AG04450 (cell line): ENCODE measurements around the gene DCLRE1C. TPM values are rescaled to one million over a fixed set of nuclear protein-coding genes. Genes with fewer than 3 reads are reported as not detected.
A peak's percentile ranks its signal among the peaks of the same experiment; 100 is the strongest.
"Not testable (repeated sequence)": the region's sequence is repeated elsewhere in the genome, so short reads cannot be mapped to it uniquely, and the experiment has no call there.

Source experiments
- CTCF ChIA-PET: fragments of 300-600, 350-600 bp; formaldehyde crosslinking; extraction: SDS; loops from one replicate; lab custom pipeline; 2022; ENCODE audit warnings: antibody characterized with exemption, inconsistent platforms; lab: Charles Lee
- POLR2A ChIA-PET: fragments of 350-600 bp; formaldehyde crosslinking; extraction: SDS; loops from one replicate; lab custom pipeline; 2021; ENCODE audit warnings: antibody characterized with exemption, inconsistent platforms; lab: Yijun Ruan, JAX
- DNase-seq: peaks from one replicate; pipeline ENCODE4 v3.0.0-alpha.2; 2011; ENCODE audit warnings: low read depth, low spot score
- H3K27ac ChIP-seq: one replicate; pipeline ENCODE4 v1.5.1; 2012; ENCODE audit warnings: low read depth, low read length, control low read depth
- H3K27me3 ChIP-seq: one replicate; pipeline ENCODE4 v1.6.0; 2012; ENCODE audit warnings: low read length; ENCODE audit not compliant: control insufficient read depth, insufficient read depth
- H3K4me3 ChIP-seq: 2 replicates; pipeline ENCODE4 v1.5.1; 2011; ENCODE audit warnings: mild to moderate bottlenecking, low read depth, low read length, control low read depth
- H3K9me3 ChIP-seq: 2 replicates; pipeline ENCODE4 v1.5.1; 2012; ENCODE audit warnings: low read length; ENCODE audit not compliant: control insufficient read depth, insufficient read depth
- CTCF ChIP-seq: IDR thresholded peaks from 2 replicates; pipeline ENCODE4 v1.5.1; 2011; ENCODE audit warnings: low read depth, low read length, control low read depth, inconsistent platforms
- polyA plus RNA-seq: library from polyadenylated mRNA; depleted of rRNA; stranded (reverse); fragments of >200 nt; gene quantifications from 2 replicates; pipeline ENCODE4 v1.2.3, GENCODE V29; 2011

Gene DCLRE1C
- polyA plus RNA-seq, 1 experiment = 6.4 TPM

- POLR2A ChIA-PET = interaction anchor here (0.7 to 1.3 kb wide), 4 partner anchors 75 to 146 kb away, joined by 3 to 4 read pairs (median 4); partner anchors contain the start of genes CDNF, HSPA14, MSANTD7 and SUV39H2
These were observed 959 bp downstream of the DCLRE1C start for GRCh38 chr10:14952851-14953423.

GRCh38 chr10:14949291-14949690 lies 4.6 kb downstream of the DCLRE1C start:
- POLR2A ChIA-PET = no interaction called here

More at GRCh38 chr10:14952851-14953423, 959 bp downstream of the DCLRE1C start:
- CTCF ChIA-PET = interaction anchor here (0.6 to 2.8 kb wide), 7 partner anchors 10 to 418 kb away, joined by 3 to 28 read pairs (median 3); partner anchors contain the start of genes FAM171A1 and NMT2
- no peak for DNase-seq
- Histone ChIP-seq H3K27ac (peak overlapping the region; percentile 93), H3K9me3 (no peaks in the 10 kb centered on the region; the same call in 1 of the 2 replicates), H3K27me3 (no peaks in the 10 kb centered on the region), H3K4me3 (peak overlapping the region; percentile 87)
- TF ChIP-seq CTCF = peak; percentile 35; the same call in 1 of the 2 replicates

GRCh38 chr10:14947268-14947667 lies 6.6 kb downstream of the DCLRE1C start:
- CTCF ChIA-PET = interaction anchor here (0.5 kb wide), 1 partner anchor 139 kb away, joined by 4 read pairs; no protein-coding TSS in a partner anchor
- DNase-seq = no peak
- TF ChIP-seq CTCF = no peak
- Histone ChIP-seq H3K27me3 (no peaks in the 10 kb centered on the region), H3K9me3 (no peaks in the 10 kb centered on the region), H3K4me3 (no peak overlapping the region), H3K27ac (no peak overlapping the region)
- POLR2A ChIA-PET = no interaction called here

More at GRCh38 chr10:14949291-14949690, 4.6 kb downstream of the DCLRE1C start:
- H3K27me3 ChIP-seq = no peaks in the 10 kb centered on the region
- CTCF ChIA-PET = no interaction called here
- no peak overlapping the region for H3K27ac ChIP-seq
- H3K9me3 ChIP-seq = no peaks in the 10 kb centered on the region; the same call in 1 of the 2 replicates
- H3K4me3 ChIP-seq = no peak overlapping the region
- TF ChIP-seq CTCF = no peak
- DNase-seq = no peak

GRCh38 chr10:14945108-14945507 lies 8.8 kb downstream of the DCLRE1C start:
- ChIA-PET CTCF (no interaction called here), POLR2A (no interaction called here)
- TF ChIP-seq CTCF = no peak
- H3K9me3 ChIP-seq = no peaks in the 10 kb centered on the region
- no peak overlapping the region for H3K4me3 ChIP-seq
- DNase-seq = no peak
- H3K27me3 ChIP-seq = no peaks in the 10 kb centered on the region
- no peak overlapping the region for H3K27ac ChIP-seq

- DNase-seq, H3K9me3 ChIP-seq, H3K27ac ChIP-seq, POLR2A ChIA-PET, H3K4me3 ChIP-seq, H3K27me3 ChIP-seq: not testable (repeated sequence)
- CTCF ChIA-PET = interaction anchor here (0.6 kb wide), 1 partner anchor 10 kb away, joined by 3 read pairs; no protein-coding TSS in a partner anchor
These were observed 11.0 kb downstream of the DCLRE1C start for GRCh38 chr10:14942950-14943338.

GRCh38 chr10:14942147-14942949 lies 11.5 kb downstream of the DCLRE1C start:
- H3K4me3 ChIP-seq, H3K9me3 ChIP-seq, DNase-seq, POLR2A ChIA-PET, H3K27me3 ChIP-seq, H3K27ac ChIP-seq: not testable (repeated sequence)
- CTCF ChIA-PET = interaction anchor here (0.6 kb wide), 1 partner anchor 11 kb away, joined by 3 read pairs; no protein-coding TSS in a partner anchor

- H3K9me3 ChIP-seq, H3K4me3 ChIP-seq, POLR2A ChIA-PET, CTCF ChIA-PET, H3K27me3 ChIP-seq, H3K27ac ChIP-seq, DNase-seq: not testable (repeated sequence)
These were observed 14.9 kb downstream of the DCLRE1C start for GRCh38 chr10:14938971-14939370.
